Activated T-cell treated with anti-CD3 and anti-CD28 coated beads, Interleukin-2, amount 50 U/mL, for 48 hours (primary cell): Measurements from ENCODE around the gene TSPEAR.

Source experiments
- DNase-seq, 2 experiments: peaks; one replicate each; pipeline ENCODE4 v3.0.0-alpha.2; 2020

The TSPEAR gene

GRCh38 chr21:44496564-44497550, 214.5 kb downstream of the TSPEAR start:
- no peak for DNase-seq

- no peak for DNase-seq
Observed at GRCh38 chr21:44495611-44496563, 215.5 kb downstream of the TSPEAR start.

- no peak for DNase-seq
Observed at GRCh38 chr21:44494956-44495355, 216.4 kb downstream of the TSPEAR start.

GRCh38 chr21:44494418-44494817, 217.0 kb downstream of the TSPEAR start:
- DNase-seq, result no peak

GRCh38 chr21:44492567-44493385, 218.6 kb downstream of the TSPEAR start:
- no peak for DNase-seq

- no peak for DNase-seq
Observed at GRCh38 chr21:44490816-44491215, 220.6 kb downstream of the TSPEAR start.

- no peak for DNase-seq
Observed at GRCh38 chr21:44490405-44490804, 221.0 kb downstream of the TSPEAR start.

GRCh38 chr21:44489962-44490361, 221.4 kb downstream of the TSPEAR start:
- DNase-seq, result no peak

- peak; percentile 75 for DNase-seq
Observed at GRCh38 chr21:44487831-44488230, 223.5 kb downstream of the TSPEAR start.

GRCh38 chr21:44486302-44486701, 225.1 kb downstream of the TSPEAR start:
- DNase-seq, result no peak

GRCh38 chr21:44485796-44486195, 225.6 kb downstream of the TSPEAR start:
- peak in 1 of 2 experiments; percentile 19 for DNase-seq

- peak; percentile 72 to 75 for DNase-seq
Observed at GRCh38 chr21:44485254-44485793, 226.0 kb downstream of the TSPEAR start.

GRCh38 chr21:44484498-44485253, 226.7 kb downstream of the TSPEAR start:
- DNase-seq, result no peak

- no peak for DNase-seq
Observed at GRCh38 chr21:44483288-44484237, 227.8 kb downstream of the TSPEAR start.

- no peak for DNase-seq
Observed at GRCh38 chr21:44482581-44483287, 228.6 kb downstream of the TSPEAR start.

GRCh38 chr21:44480200-44481053, 230.9 kb downstream of the TSPEAR start:
- no peak for DNase-seq

- peak; percentile 70 to 75 for DNase-seq
Observed at GRCh38 chr21:44479556-44480199, 231.7 kb downstream of the TSPEAR start.

GRCh38 chr21:44478801-44479167, 232.6 kb downstream of the TSPEAR start:
- no peak for DNase-seq
